HG02943 (cell line): ENCODE data around the gene CXCR1.
"Not testable (repeated sequence)": the region's sequence is repeated elsewhere in the genome, so short reads cannot be mapped to it uniquely, and the experiment has no call there.

Experiments used
- ATAC-seq: cut with Tn5 transposase; IDR thresholded peaks from one replicate; pipeline ENCODE4 v1.9.1; 2021; ENCODE audit warnings: mild to moderate bottlenecking, low read depth, moderate library complexity; ENCODE audit not compliant: unreplicated experiment

CXCR1 gene

GRCh38 chr2:218162814-218163213 lies 3.9 kb downstream of the CXCR1 start:
- no peak for ATAC-seq

GRCh38 chr2:218161644-218162043 lies 5.1 kb downstream of the CXCR1 start:
- no peak for ATAC-seq

- no peak for ATAC-seq
Measured at GRCh38 chr2:218155953-218156479, 10.7 kb downstream of the CXCR1 start.

GRCh38 chr2:218152777-218153176 lies 14.0 kb downstream of the CXCR1 start:
- no peak for ATAC-seq

GRCh38 chr2:218152172-218152571 lies 14.6 kb downstream of the CXCR1 start:
- no peak for ATAC-seq

- no peak for ATAC-seq
Measured at GRCh38 chr2:218149848-218150440, 16.8 kb downstream of the CXCR1 start.

GRCh38 chr2:218149098-218149497 lies 17.7 kb downstream of the CXCR1 start:
- no peak for ATAC-seq

- no peak for ATAC-seq
Measured at GRCh38 chr2:218146056-218146455, 20.7 kb downstream of the CXCR1 start.

GRCh38 chr2:218145124-218145523 lies 21.6 kb downstream of the CXCR1 start:
- no peak for ATAC-seq

GRCh38 chr2:218138047-218138446 lies 28.7 kb downstream of the CXCR1 start:
- no peak for ATAC-seq

GRCh38 chr2:218137514-218137913 lies 29.2 kb downstream of the CXCR1 start:
- ATAC-seq, result no peak

- ATAC-seq, result no peak
Measured at GRCh38 chr2:218130822-218131221, 35.9 kb downstream of the CXCR1 start.

- ATAC-seq, result no peak
Measured at GRCh38 chr2:218130377-218130776, 36.4 kb downstream of the CXCR1 start.

GRCh38 chr2:218129458-218130135 lies 37.2 kb downstream of the CXCR1 start:
- no peak for ATAC-seq

- ATAC-seq, result no peak
Measured at GRCh38 chr2:218128781-218129457, 37.8 kb downstream of the CXCR1 start.

- ATAC-seq, result no peak
Measured at GRCh38 chr2:218127929-218128455, 38.8 kb downstream of the CXCR1 start.

- ATAC-seq, result no peak
Measured at GRCh38 chr2:218125626-218126080, 41.1 kb downstream of the CXCR1 start, which contains the start of gene CXCR2. CXCR2 (plus strand) TSS chr2:218126028; CDS start chr2:218134802, 8,774 bp downstream.

GRCh38 chr2:218125095-218125494 lies 41.7 kb downstream of the CXCR1 start:
- ATAC-seq, result no peak

- ATAC-seq, result no peak
Measured at GRCh38 chr2:218123986-218124385, 42.8 kb downstream of the CXCR1 start.

- not testable (repeated sequence) for ATAC-seq
Measured at GRCh38 chr2:218122286-218122685, 44.5 kb downstream of the CXCR1 start.

GRCh38 chr2:218121789-218122188 lies 45.0 kb downstream of the CXCR1 start:
- ATAC-seq, result not testable (repeated sequence)
